Thymus (tissue), 14 donors: Measurements from ENCODE around the gene UGT2B15. TPM values are rescaled to one million over a fixed set of nuclear protein-coding genes. Genes with fewer than 3 reads are reported as not detected.
"Not testable (repeated sequence)": the region's sequence is repeated elsewhere in the genome, so short reads cannot be mapped to it uniquely, and the experiment has no call there.

Source experiments
- DNase-seq, 9 donors: peaks; one replicate each; pipeline ENCODE4 v3.0.0-alpha.2; 2013; ENCODE audit warnings: low spot score in 9 of 9, low read depth in 6 of 9, missing footprints in 1 of 9
- H3K27ac ChIP-seq, 2 donors: one replicate each; pipeline ENCODE4 v1.5.1; 2013; ENCODE audit warnings: control low read depth in 1 of 2, low read depth in 1 of 2, low read length in 1 of 2, mild to moderate bottlenecking in 1 of 2, moderate library complexity in 1 of 2
- H3K27me3 ChIP-seq, 2 donors: one replicate each; pipeline ENCODE4 v1.5.1; 2013; ENCODE audit warnings: low read length in 1 of 2; ENCODE audit not compliant: control insufficient read depth in 2 of 2, insufficient read depth in 1 of 2
- H3K36me3 ChIP-seq, 2 donors: one replicate each; pipeline ENCODE4 v1.5.1; 2013; ENCODE audit warnings: low read length in 1 of 2, mild to moderate bottlenecking in 1 of 2, moderate library complexity in 1 of 2; ENCODE audit not compliant: control insufficient read depth in 2 of 2, insufficient read depth in 2 of 2
- H3K4me1 ChIP-seq, 2 donors: one replicate each; pipeline ENCODE4 v1.5.1; 2013; ENCODE audit warnings: low read length in 2 of 2; ENCODE audit not compliant: control insufficient read depth in 2 of 2, insufficient read depth in 2 of 2
- H3K4me3 ChIP-seq, 2 donors: one replicate each; pipeline ENCODE4 v1.5.1; 2013; ENCODE audit warnings: low read length in 2 of 2, control low read depth in 1 of 2, mild to moderate bottlenecking in 1 of 2
- H3K9me3 ChIP-seq, 2 donors: one replicate each; pipeline ENCODE4 v1.5.1; 2013; ENCODE audit warnings: low read length in 1 of 2, mild to moderate bottlenecking in 1 of 2; ENCODE audit not compliant: control insufficient read depth in 2 of 2, insufficient read depth in 1 of 2
- WGBS: extraction: QIAGEN DNeasy Blood & Tissue Kit; methylation state at CpG from one replicate; pipeline ENCODE4 v1.1.7; 2013; 5-methylcytosine and 5-hydroxymethylcytosine counted together
- long read RNA-seq, 10 donors: transcript quantifications; one replicate each; lab custom pipeline, GENCODE V29; 2026
- polyA plus RNA-seq: library from polyadenylated mRNA; stranded (reverse); fragments of 200-250 nt; gene quantifications from one replicate; pipeline ENCODE4 v1.2.3, GENCODE V29; 2013
- total RNA-seq: library from RNA; stranded (reverse); fragments of 120-200 nt; gene quantifications from one replicate; pipeline ENCODE4 v1.2.4, GENCODE V29; 2013
- donor health status: healthy.

The UGT2B15 gene
- total RNA-seq: 0.05 TPM
- 0.21 TPM for polyA plus RNA-seq
- long read RNA-seq, donor 1: 0 reads
- long read RNA-seq, donor 2: 0 reads
- long read RNA-seq, donor 3: 0 reads
- long read RNA-seq, donor 4: 0 reads
- long read RNA-seq, donor 5: 0 reads
- long read RNA-seq, donor 6: 0 reads
- long read RNA-seq, donor 7: 0 reads
- long read RNA-seq, donor 8: 0 reads
- long read RNA-seq, donor 9: 0 reads
- long read RNA-seq, donor 10: 0 reads

DNA sequence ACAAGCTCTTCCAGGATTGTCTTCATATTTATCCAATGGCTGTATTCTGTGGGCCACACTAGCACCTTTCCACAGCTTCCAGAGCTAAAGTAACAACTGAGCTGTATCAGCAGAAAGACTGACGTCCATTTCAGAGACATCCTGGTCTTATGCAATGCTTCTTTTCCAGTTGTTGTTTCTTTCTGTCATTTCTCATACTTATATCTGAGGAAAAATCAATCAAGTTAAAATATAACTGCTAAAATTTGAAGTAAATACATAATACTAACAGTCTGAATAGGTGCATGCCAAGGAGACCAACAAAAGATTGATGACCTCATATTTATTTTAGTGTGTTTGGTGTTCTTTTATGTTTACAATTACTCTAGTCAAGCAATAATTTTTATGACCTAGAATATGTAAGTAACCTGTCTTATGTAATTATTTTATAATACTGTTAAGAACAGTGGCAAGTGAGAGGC is at the start of gene UGT2B15:
Gene UGT2B15 (minus strand): TSS at position 174 of the 461 bp plus-strand sequence. CDS start 34 bp downstream, at position 140.
- not testable (repeated sequence) for DNase-seq, H3K4me3 ChIP-seq, H3K4me1 ChIP-seq, H3K9me3 ChIP-seq, H3K27ac ChIP-seq, H3K36me3 ChIP-seq, H3K27me3 ChIP-seq
- WGBS: 77% methylated on average over 1 of the region's 1 CpG

DNA sequence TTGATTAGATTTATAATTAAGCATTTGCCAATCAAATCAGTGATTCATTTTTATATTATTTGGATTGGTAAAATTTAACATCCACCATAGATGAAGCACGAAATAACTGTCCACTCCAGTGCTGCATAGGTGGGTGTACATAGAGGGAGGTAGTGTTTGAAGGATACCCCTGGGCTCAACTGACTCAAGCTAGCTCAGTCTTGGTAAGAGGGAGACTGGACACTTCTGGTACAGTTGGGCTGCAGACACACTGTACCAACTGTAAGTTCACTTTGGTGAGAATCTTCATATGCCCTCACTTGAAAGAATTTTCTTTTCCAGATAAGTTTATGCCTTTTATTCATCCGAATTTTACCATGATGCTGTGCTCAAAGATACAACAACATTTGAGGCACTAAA is 48.6 kb upstream of the UGT2B15 start:
- WGBS: 91% methylated on average over 2 of the region's 2 CpGs
- Histone ChIP-seq H3K4me1 (no peaks in the 10 kb centered on the region), H3K4me3 (no peak overlapping the region), H3K27ac (no peak overlapping the region), H3K9me3 (no peaks in the 10 kb centered on the region), H3K27me3 (no peaks in the 10 kb centered on the region), H3K36me3 (no peaks in the 10 kb centered on the region)
- no peak for DNase-seq

GRCh38 chr4:68718447-68719074 is 48.1 kb upstream of the UGT2B15 start:
- Histone ChIP-seq H3K9me3 (no peaks in the 10 kb centered on the region), H3K36me3 (no peaks in the 10 kb centered on the region), H3K4me1 (no peaks in the 10 kb centered on the region), H3K27me3 (no peaks in the 10 kb centered on the region), H3K27ac (no peak overlapping the region), H3K4me3 (no peak overlapping the region)
- 93% methylated on average over 3 of the region's 3 CpGs for WGBS
- DNase-seq: no peak

GRCh38 chr4:68717999-68718398 is 47.5 kb upstream of the UGT2B15 start:
- no peaks in the 10 kb centered on the region for H3K36me3 ChIP-seq
- H3K4me1 ChIP-seq: no peaks in the 10 kb centered on the region
- no peaks in the 10 kb centered on the region for H3K27me3 ChIP-seq
- no peaks in the 10 kb centered on the region for H3K9me3 ChIP-seq
- DNase-seq: no peak
- no peak overlapping the region for H3K27ac ChIP-seq
- H3K4me3 ChIP-seq: no peak overlapping the region
- WGBS: 94% methylated on average over 1 of the region's 1 CpG

- H3K27ac ChIP-seq: no peak overlapping the region
- no peak overlapping the region for H3K4me3 ChIP-seq
- H3K4me1 ChIP-seq: no peaks in the 10 kb centered on the region
- 94% methylated on average over 2 of the region's 2 CpGs for WGBS
- H3K9me3 ChIP-seq: no peaks in the 10 kb centered on the region
- no peak for DNase-seq
- H3K36me3 ChIP-seq: no peaks in the 10 kb centered on the region
- H3K27me3 ChIP-seq: no peaks in the 10 kb centered on the region
Measured at GRCh38 chr4:68714400-68714799, 43.9 kb upstream of the UGT2B15 start.

GRCh38 chr4:68712207-68712606 is 41.8 kb upstream of the UGT2B15 start:
- H3K9me3 ChIP-seq: no peaks in the 10 kb centered on the region
- no peaks in the 10 kb centered on the region for H3K4me1 ChIP-seq
- 87% methylated on average over 3 of the region's 3 CpGs for WGBS
- no peak overlapping the region for H3K4me3 ChIP-seq
- no peak for DNase-seq
- no peak overlapping the region for H3K27ac ChIP-seq
- no peaks in the 10 kb centered on the region for H3K27me3 ChIP-seq
- H3K36me3 ChIP-seq: no peaks in the 10 kb centered on the region

DNA sequence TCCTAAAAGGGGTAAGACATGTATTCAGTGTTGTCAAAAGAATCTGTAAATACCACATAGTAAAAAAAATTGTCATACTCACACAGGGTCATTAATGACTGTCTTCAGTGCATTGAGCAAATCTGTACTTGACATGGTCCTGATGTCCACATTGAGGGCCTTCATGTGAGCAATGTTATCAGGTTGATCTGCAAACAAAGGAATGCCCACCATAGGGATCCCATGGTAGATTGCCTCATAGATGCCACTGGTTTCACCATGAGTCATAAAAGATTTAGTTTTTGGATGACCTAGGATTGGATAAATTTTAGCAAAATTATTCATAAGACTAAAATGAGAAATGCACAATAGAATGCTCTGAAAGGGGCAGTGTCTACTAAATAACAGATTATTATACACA is 38.1 kb upstream of the UGT2B15 start:
- no peaks in the 10 kb centered on the region for H3K27me3 ChIP-seq
- H3K4me1 ChIP-seq: no peaks in the 10 kb centered on the region
- no peaks in the 10 kb centered on the region for H3K9me3 ChIP-seq
- H3K36me3 ChIP-seq: no peaks in the 10 kb centered on the region
- DNase-seq: no peak
- H3K27ac ChIP-seq: no peak overlapping the region
- no peak overlapping the region for H3K4me3 ChIP-seq

- WGBS: 85% methylated on average over 2 of the region's 2 CpGs
- not testable (repeated sequence) for H3K9me3 ChIP-seq, H3K4me3 ChIP-seq, H3K36me3 ChIP-seq, H3K27me3 ChIP-seq, H3K4me1 ChIP-seq, H3K27ac ChIP-seq, DNase-seq
Measured at GRCh38 chr4:68703168-68703567, 32.7 kb upstream of the UGT2B15 start.

- no peak overlapping the region for H3K27ac ChIP-seq
- WGBS: 76% methylated on average over 3 of the region's 3 CpGs
- H3K36me3 ChIP-seq: no peaks in the 10 kb centered on the region
- no peaks in the 10 kb centered on the region for H3K9me3 ChIP-seq
- H3K4me3 ChIP-seq: no peak overlapping the region
- H3K27me3 ChIP-seq: no peaks in the 10 kb centered on the region
- no peak for DNase-seq
- no peaks in the 10 kb centered on the region for H3K4me1 ChIP-seq
Measured at GRCh38 chr4:68700152-68700551, 29.7 kb upstream of the UGT2B15 start.
